Limb (tissue), 2 donors: Measurements from ENCODE around the gene GPRIN2.
A peak's percentile ranks its signal among the peaks of the same experiment; 100 is the strongest.
"Not testable (repeated sequence)": the region's sequence is repeated elsewhere in the genome, so short reads cannot be mapped to it uniquely, and the experiment has no call there.

Experiments
- DNase-seq, 2 donors: peaks; one replicate each; pipeline ENCODE4 v3.0.0-alpha.2; 2016; ENCODE audit errors: extremely low spot score in 2 of 2

The GPRIN2 gene

GRCh38 chr10:46556515-46557318, at the start of gene GPRIN2:
Gene GPRIN2 (minus strand): TSS chr10:46556658. CDS start chr10:46550736, 5,922 bp downstream.
- peak in 1 of 2 donors; percentile 60 for DNase-seq

GRCh38 chr10:46600516-46600915, 44.1 kb upstream of the GPRIN2 start:
- not testable (repeated sequence) for DNase-seq

GRCh38 chr10:46597616-46598246, 41.3 kb upstream of the GPRIN2 start:
- not testable (repeated sequence) for DNase-seq

- DNase-seq, result not testable (repeated sequence)
Measured at GRCh38 chr10:46596570-46596969, 40.1 kb upstream of the GPRIN2 start.

- not testable (repeated sequence) for DNase-seq
Measured at GRCh38 chr10:46594453-46595063, 38.1 kb upstream of the GPRIN2 start.

- DNase-seq, result not testable (repeated sequence)
Measured at GRCh38 chr10:46593307-46593706, 36.8 kb upstream of the GPRIN2 start.

GRCh38 chr10:46591053-46591452, 34.6 kb upstream of the GPRIN2 start:
- not testable (repeated sequence) for DNase-seq

GRCh38 chr10:46589589-46589988, 33.1 kb upstream of the GPRIN2 start:
- not testable (repeated sequence) for DNase-seq

- DNase-seq, result not testable (repeated sequence)
Measured at GRCh38 chr10:46588221-46588620, 31.8 kb upstream of the GPRIN2 start.

- not testable (repeated sequence) for DNase-seq
Measured at GRCh38 chr10:46587546-46587945, 31.1 kb upstream of the GPRIN2 start.

- DNase-seq, result not testable (repeated sequence)
Measured at GRCh38 chr10:46585246-46585645, 28.8 kb upstream of the GPRIN2 start.

GRCh38 chr10:46584196-46584595, 27.7 kb upstream of the GPRIN2 start:
- DNase-seq, result peak in 1 of 2 donors; percentile 2

GRCh38 chr10:46582568-46582967, 26.1 kb upstream of the GPRIN2 start:
- DNase-seq, result not testable (repeated sequence)

- not testable (repeated sequence) for DNase-seq
Measured at GRCh38 chr10:46581997-46582396, 25.5 kb upstream of the GPRIN2 start.

GRCh38 chr10:46579378-46579777, 22.9 kb upstream of the GPRIN2 start:
- DNase-seq, result not testable (repeated sequence)

GRCh38 chr10:46578474-46579178, 22.2 kb upstream of the GPRIN2 start, which contains the start of gene SYT15:
Gene SYT15 (plus strand): TSS chr10:46579128. CDS start chr10:46579169, 41 bp downstream.
- not testable (repeated sequence) for DNase-seq

- DNase-seq, result peak in 1 of 2 donors; percentile 21
Measured at GRCh38 chr10:46577624-46578473, 21.4 kb upstream of the GPRIN2 start.

- not testable (repeated sequence) for DNase-seq
Measured at GRCh38 chr10:46573884-46574283, 17.4 kb upstream of the GPRIN2 start.

GRCh38 chr10:46573314-46573713, 16.9 kb upstream of the GPRIN2 start:
- not testable (repeated sequence) for DNase-seq

GRCh38 chr10:46572765-46573164, 16.3 kb upstream of the GPRIN2 start:
- not testable (repeated sequence) for DNase-seq
